HepG2 (cell line): ENCODE data around the gene KCTD13. TPM values are rescaled to one million over a fixed set of nuclear protein-coding genes. Genes with fewer than 3 reads are reported as not detected.

Source experiments
- ATF7 ChIP-seq, 2 experiments: fragments of 450-650 bp in 1 of 2; sonication (generic) in 1 of 2; formaldehyde crosslinking in 1 of 2; IDR thresholded peaks; 2 replicates each; pipeline versions ENCODE4 v1.4.0 to v1.6.1; 2016 to 2020; ENCODE audit warnings: antibody characterized with exemption in 1 of 2, mild to moderate bottlenecking in 1 of 2, missing genetic modification reagents in 1 of 2
- CCDC6 ChIP-seq: sonication (generic); formaldehyde crosslinking; IDR thresholded peaks from 2 replicates; pipeline ENCODE4 v1.8.1; 2022; ENCODE audit warnings: mild to moderate bottlenecking, missing genetic modification reagents, moderate library complexity
- FIP1L1 ChIP-seq: fragments of 200-400 bp; formaldehyde crosslinking; IDR thresholded peaks from 2 replicates; pipeline ENCODE4 v1.6.1; 2018; ENCODE audit warnings: low read depth, mild to moderate bottlenecking, low read length, moderate library complexity, borderline replicate concordance; ENCODE audit not compliant: insufficient read depth
- HDAC6 ChIP-seq: fragments of 200-600 bp; sonication (generic); IDR thresholded peaks from 2 replicates; pipeline ENCODE4 v1.7.0; 2017; ENCODE audit warnings: mild to moderate bottlenecking, antibody characterized with exemption, low read length, low read depth
- IKZF4 ChIP-seq: sonication (generic); formaldehyde crosslinking; IDR thresholded peaks from 2 replicates; pipeline ENCODE4 v1.5.1; 2020; ENCODE audit warnings: borderline replicate concordance, mild to moderate bottlenecking, low read depth, missing genetic modification reagents; ENCODE audit errors: not compliant biosample characterization
- NBN ChIP-seq: fragments of 450-650 bp; conservative IDR thresholded peaks from 2 replicates; pipeline ENCODE4 v1.6.1; 2017
- PCBP2 ChIP-seq: fragments of 200-400 bp; formaldehyde crosslinking; optimal IDR thresholded peaks from 2 replicates; pipeline ENCODE3; 2018; ENCODE audit warnings: low read length, low read depth; ENCODE audit not compliant: poor library complexity, severe bottlenecking
- TCF12 ChIP-seq, 2 experiments: fragments of 450-650 bp in 1 of 2; sonication (generic) in 1 of 2; formaldehyde crosslinking in 1 of 2; IDR thresholded peaks; 2 replicates each; pipeline versions ENCODE4 v1.6.1 to v1.8.0; 2017 to 2022; ENCODE audit warnings: antibody characterized with exemption in 1 of 2, mild to moderate bottlenecking in 1 of 2, missing genetic modification reagents in 1 of 2, moderate library complexity in 1 of 2
- THRA ChIP-seq: sonication (generic); formaldehyde crosslinking; IDR thresholded peaks from 2 replicates; pipeline ENCODE4 v1.4.0; 2020; ENCODE audit warnings: missing genetic modification reagents, borderline replicate concordance
- TMF1 ChIP-seq: sonication (generic); formaldehyde crosslinking; IDR thresholded peaks from 2 replicates; pipeline ENCODE4 v1.8.1; 2022; ENCODE audit warnings: low read depth, missing genetic modification reagents
- TOE1 ChIP-seq: sonication (generic); formaldehyde crosslinking; IDR thresholded peaks from 2 replicates; pipeline ENCODE4 v1.4.0; 2020; ENCODE audit warnings: mild to moderate bottlenecking, missing genetic modification reagents
- ZNF121 ChIP-seq: sonication (generic); formaldehyde crosslinking; IDR thresholded peaks from 2 replicates; pipeline ENCODE4 v1.5.0; 2020; ENCODE audit warnings: mild to moderate bottlenecking, missing genetic modification reagents
- ZNF282 ChIP-seq: fragments of 450-650 bp; IDR thresholded peaks from 2 replicates; pipeline ENCODE4 v1.6.1; 2018; ENCODE audit not compliant: partially characterized antibody
- ZNF788 ChIP-seq: sonication (generic); formaldehyde crosslinking; IDR thresholded peaks from 2 replicates; pipeline ENCODE4 v1.5.0; 2020; ENCODE audit warnings: mild to moderate bottlenecking, missing genetic modification reagents, borderline replicate concordance
- ZNF83 ChIP-seq: sonication (generic); formaldehyde crosslinking; IDR thresholded peaks from 2 replicates; pipeline ENCODE4 v1.4.0; 2020; ENCODE audit warnings: missing genetic modification reagents, mild to moderate bottlenecking, borderline replicate concordance
- ZSCAN21 ChIP-seq: sonication (generic); formaldehyde crosslinking; IDR thresholded peaks from 2 replicates; pipeline ENCODE4 v1.8.0; 2022; ENCODE audit warnings: mild to moderate bottlenecking, missing genetic modification reagents, moderate library complexity, borderline replicate concordance
- polyA plus RNA-seq, 8 experiments: library from polyadenylated mRNA; depleted of rRNA in 3 of 8; stranded (reverse) in 7 of 8; unstranded in 1 of 8; fragments of >200 nt; fragmentation: Illumina TruSeq in 4 of 8; extraction: Trizol in 4 of 8; gene quantifications; 2 replicates each; pipeline versions ENCODE4 v1.2.1 to v1.2.3, GENCODE V29; 2011 to 2016; ENCODE audit warnings: low read depth in 4 of 8, missing spikeins in 1 of 8, mixed read lengths in 1 of 8; ENCODE audit not compliant: insufficient read depth in 1 of 8
- total RNA-seq, 5 experiments: library from RNA; depleted of rRNA; stranded (reverse); fragments of >200 nt; fragmentation: Illumina TruSeq; extraction: Trizol; gene quantifications; 2 replicates each; pipeline ENCODE4 v1.2.3, GENCODE V29; 2016; ENCODE audit warnings: low read depth in 1 of 5
- TF ChIP-seq, protein P1 (sequence below): sonication (generic); formaldehyde crosslinking; IDR thresholded peaks from 2 replicates; pipeline ENCODE4 v1.4.0; 2020; ENCODE audit warnings: missing genetic modification reagents, mild to moderate bottlenecking, borderline replicate concordance
- TF ChIP-seq, protein P2 (sequence below): sonication (generic); formaldehyde crosslinking; IDR thresholded peaks from 2 replicates; pipeline ENCODE4 v1.4.0; 2020; ENCODE audit warnings: mild to moderate bottlenecking, missing genetic modification reagents

Gene KCTD13
- total and polyA plus RNA-seq, 2 of the 13 experiments (the other 11 are each of a cell fraction or from before 2014, with no cell fraction given), result 6.3 to 14.7 TPM

- TF ChIP-seq THRA (0 out of 2 replicates have a peak, but pooled peaks have one; percentile 15), TOE1 (no peak), NBN (no peak), IKZF4 (CRISPR knock-in tag) (no peak), ZNF83 (CRISPR knock-in tag) (no peak), TMF1 (no peak), ATF7 (IDR thresholded peaks at IDR 0.05) (no peak), ATF7 (CRISPR knock-in tag; IDR thresholded peaks at IDR 0.05) (0 out of 2 replicates have a peak, but pooled peaks have one; percentile 48), ZNF282 (no peak), FIP1L1 (no peak), CCDC6 (no peak), ZNF121 (no peak), PCBP2 (no peak), ZNF788 (CRISPR knock-in tag) (0 out of 2 replicates have a peak, but pooled peaks have one; percentile 44), TCF12 (IDR thresholded peaks at IDR 0.05) (no peak), TCF12 (CRISPR knock-in tag; IDR thresholded peaks at IDR 0.05) (0 out of 2 replicates have a peak, but pooled peaks have one; percentile 16), HDAC6 (no peak), ZSCAN21 (no peak)
- TF ChIP-seq, protein P1, sequence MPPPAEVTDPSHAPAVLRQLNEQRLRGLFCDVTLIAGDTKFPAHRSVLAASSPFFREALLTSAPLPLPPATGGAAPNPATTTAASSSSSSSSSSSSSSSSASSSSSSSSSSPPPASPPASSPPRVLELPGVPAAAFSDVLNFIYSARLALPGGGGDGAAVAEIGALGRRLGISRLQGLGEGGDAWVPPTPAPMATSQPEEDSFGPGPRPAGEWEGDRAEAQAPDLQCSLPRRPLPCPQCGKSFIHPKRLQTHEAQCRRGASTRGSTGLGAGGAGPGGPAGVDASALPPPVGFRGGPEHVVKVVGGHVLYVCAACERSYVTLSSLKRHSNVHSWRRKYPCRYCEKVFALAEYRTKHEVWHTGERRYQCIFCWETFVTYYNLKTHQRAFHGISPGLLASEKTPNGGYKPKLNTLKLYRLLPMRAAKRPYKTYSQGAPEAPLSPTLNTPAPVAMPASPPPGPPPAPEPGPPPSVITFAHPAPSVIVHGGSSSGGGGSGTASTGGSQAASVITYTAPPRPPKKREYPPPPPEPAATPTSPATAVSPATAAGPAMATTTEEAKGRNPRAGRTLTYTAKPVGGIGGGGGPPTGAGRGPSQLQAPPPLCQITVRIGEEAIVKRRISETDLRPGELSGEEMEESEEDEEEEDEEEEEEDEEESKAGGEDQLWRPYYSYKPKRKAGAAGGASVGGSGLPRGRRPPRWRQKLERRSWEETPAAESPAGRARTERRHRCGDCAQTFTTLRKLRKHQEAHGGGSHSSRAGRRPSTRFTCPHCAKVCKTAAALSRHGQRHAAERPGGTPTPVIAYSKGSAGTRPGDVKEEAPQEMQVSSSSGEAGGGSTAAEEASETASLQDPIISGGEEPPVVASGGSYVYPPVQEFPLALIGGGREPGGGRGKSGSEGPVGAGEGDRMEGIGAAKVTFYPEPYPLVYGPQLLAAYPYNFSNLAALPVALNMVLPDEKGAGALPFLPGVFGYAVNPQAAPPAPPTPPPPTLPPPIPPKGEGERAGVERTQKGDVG (CRISPR knock-in tag), result no peak
- TF ChIP-seq, protein P2, sequence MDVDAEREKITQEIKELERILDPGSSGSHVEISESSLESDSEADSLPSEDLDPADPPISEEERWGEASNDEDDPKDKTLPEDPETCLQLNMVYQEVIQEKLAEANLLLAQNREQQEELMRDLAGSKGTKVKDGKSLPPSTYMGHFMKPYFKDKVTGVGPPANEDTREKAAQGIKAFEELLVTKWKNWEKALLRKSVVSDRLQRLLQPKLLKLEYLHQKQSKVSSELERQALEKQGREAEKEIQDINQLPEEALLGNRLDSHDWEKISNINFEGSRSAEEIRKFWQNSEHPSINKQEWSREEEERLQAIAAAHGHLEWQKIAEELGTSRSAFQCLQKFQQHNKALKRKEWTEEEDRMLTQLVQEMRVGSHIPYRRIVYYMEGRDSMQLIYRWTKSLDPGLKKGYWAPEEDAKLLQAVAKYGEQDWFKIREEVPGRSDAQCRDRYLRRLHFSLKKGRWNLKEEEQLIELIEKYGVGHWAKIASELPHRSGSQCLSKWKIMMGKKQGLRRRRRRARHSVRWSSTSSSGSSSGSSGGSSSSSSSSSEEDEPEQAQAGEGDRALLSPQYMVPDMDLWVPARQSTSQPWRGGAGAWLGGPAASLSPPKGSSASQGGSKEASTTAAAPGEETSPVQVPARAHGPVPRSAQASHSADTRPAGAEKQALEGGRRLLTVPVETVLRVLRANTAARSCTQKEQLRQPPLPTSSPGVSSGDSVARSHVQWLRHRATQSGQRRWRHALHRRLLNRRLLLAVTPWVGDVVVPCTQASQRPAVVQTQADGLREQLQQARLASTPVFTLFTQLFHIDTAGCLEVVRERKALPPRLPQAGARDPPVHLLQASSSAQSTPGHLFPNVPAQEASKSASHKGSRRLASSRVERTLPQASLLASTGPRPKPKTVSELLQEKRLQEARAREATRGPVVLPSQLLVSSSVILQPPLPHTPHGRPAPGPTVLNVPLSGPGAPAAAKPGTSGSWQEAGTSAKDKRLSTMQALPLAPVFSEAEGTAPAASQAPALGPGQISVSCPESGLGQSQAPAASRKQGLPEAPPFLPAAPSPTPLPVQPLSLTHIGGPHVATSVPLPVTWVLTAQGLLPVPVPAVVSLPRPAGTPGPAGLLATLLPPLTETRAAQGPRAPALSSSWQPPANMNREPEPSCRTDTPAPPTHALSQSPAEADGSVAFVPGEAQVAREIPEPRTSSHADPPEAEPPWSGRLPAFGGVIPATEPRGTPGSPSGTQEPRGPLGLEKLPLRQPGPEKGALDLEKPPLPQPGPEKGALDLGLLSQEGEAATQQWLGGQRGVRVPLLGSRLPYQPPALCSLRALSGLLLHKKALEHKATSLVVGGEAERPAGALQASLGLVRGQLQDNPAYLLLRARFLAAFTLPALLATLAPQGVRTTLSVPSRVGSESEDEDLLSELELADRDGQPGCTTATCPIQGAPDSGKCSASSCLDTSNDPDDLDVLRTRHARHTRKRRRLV, result no peak
These were observed 48.5 kb upstream of the KCTD13 start (continued) for GRCh38 chr16:29974291-29975133.
